HG02938 (cell line): ENCODE data around the gene RNF168.
A peak's percentile ranks its signal among the peaks of the same experiment; 100 is the strongest.
"Not testable (repeated sequence)": the region's sequence is repeated elsewhere in the genome, so short reads cannot be mapped to it uniquely, and the experiment has no call there.

ENCODE experiments used
- ATAC-seq: cut with Tn5 transposase; IDR thresholded peaks from one replicate; pipeline ENCODE4 v1.9.1; 2021; ENCODE audit warnings: mild to moderate bottlenecking, moderate library complexity; ENCODE audit not compliant: unreplicated experiment

RNF168 gene

DNA sequence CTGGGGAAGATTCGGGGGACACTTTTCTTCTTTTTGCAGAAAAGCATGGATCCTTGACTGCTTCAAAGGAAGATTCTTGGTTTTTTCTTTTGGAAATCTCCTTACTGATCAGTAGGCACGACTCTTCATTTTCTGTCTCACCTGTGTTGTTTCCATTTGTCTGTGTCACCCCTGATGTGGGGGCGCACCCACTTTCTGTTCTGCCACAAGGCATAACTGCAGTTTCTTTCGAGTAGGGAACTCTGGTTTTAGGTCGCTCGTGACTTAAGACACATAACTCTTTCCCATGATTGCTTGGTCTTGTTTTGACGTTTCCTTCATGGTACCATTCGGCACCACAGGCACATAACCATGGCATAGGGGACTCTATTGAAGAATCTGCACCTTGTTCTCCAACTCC is 31.3 kb downstream of the RNF168 start:
- no peak for ATAC-seq

GRCh38 chr3:196471551-196471950 is 32.0 kb downstream of the RNF168 start:
- ATAC-seq = no peak

- not testable (repeated sequence) for ATAC-seq
These were observed 33.4 kb downstream of the RNF168 start for GRCh38 chr3:196470182-196470581.

- ATAC-seq = no peak
These were observed 39.8 kb downstream of the RNF168 start for GRCh38 chr3:196463804-196464203.

DNA sequence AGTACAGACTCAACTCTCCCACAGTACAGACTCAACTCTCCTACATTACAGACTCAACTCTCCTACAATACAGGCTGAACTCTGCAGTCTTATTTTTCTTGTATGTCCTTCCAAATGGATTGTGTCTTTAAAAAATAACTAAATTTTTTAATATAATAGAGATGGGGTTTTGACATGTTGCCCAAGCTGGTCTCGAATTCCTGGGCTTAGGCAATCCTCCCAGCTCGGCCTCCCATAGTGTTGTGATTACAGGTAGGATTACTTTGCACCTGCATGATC is 40.2 kb downstream of the RNF168 start:
- ATAC-seq = no peak

GRCh38 chr3:196462680-196463477 is 40.7 kb downstream of the RNF168 start:
- not testable (repeated sequence) for ATAC-seq

DNA sequence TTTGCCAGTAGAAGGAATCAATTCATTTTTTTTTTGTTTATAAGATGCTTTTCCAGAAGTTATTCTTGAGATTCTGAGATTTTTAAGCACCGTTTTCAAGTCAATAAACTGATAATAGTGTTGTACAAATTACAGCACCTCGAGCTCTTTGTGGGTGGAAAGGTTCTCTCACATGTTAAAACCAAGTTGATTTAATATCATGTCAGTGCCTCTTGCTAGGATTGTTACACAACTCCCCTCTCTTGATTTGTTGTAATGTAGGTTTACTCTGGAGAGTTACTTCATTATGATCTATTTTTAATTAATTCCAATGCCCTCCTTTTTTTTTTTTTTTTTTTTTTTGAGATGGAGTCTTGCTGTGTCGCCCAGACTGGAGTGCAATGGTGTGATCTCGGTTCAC is 45.5 kb downstream of the RNF168 start:
- ATAC-seq = no peak

DNA sequence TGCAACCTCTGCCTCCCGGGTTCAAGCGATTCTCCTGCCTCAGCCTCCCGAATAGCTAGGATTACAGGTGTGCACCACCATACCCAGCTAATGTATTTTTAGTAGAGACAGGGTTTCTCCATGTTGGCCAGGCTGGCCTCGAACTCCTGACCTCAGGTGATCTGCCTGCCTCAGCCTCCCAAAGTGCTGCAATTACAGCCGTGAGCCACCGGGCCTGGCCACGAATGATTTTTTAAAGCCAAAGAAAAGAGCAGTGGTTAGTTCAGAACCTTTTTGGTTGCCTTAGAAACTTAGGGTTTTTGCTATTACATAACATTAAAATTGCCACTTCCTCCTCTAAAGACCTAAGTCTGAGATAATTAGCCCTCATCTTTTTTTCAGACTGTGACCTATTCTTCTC is 46.1 kb downstream of the RNF168 start:
- not testable (repeated sequence) for ATAC-seq

GRCh38 chr3:196454935-196455334 is 48.6 kb downstream of the RNF168 start:
- ATAC-seq = no peak

GRCh38 chr3:196445391-196445790 is 58.2 kb downstream of the RNF168 start:
- not testable (repeated sequence) for ATAC-seq

DNA sequence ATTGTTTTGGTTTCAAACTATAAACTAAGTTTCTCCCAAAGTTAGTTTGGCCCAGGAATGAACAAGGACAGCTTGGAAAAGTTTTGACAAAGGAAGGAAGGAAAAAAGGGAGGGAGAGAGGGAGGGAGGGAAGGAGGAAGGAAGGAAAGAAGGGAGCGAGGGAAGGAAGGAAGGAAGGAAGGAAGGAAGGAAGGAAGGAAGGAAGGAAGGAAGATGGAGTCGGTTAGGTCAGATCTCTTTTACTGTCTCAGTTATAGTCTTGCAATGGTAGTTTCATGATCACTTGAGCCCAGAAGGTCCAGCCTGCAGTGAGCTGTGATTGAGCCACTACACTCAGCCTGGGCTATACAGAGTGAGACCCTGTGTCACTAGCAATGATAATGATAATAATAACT is 59.1 kb downstream of the RNF168 start:
- no peak for ATAC-seq

GRCh38 chr3:196440696-196441095 is 62.9 kb downstream of the RNF168 start:
- no peak for ATAC-seq

GRCh38 chr3:196440041-196440537 is 63.5 kb downstream of the RNF168 start:
- ATAC-seq = peak; percentile 47

- peak; percentile 80 for ATAC-seq
These were observed 71.3 kb downstream of the RNF168 start, which contains the start of gene UBXN7 for GRCh38 chr3:196432137-196432879. Gene UBXN7 (minus strand): TSS chr3:196432427. CDS start chr3:196432399, 28 bp downstream.

GRCh38 chr3:196431181-196432136 is 72.1 kb downstream of the RNF168 start:
- ATAC-seq = peak; percentile 16

- no peak for ATAC-seq
These were observed 75.5 kb downstream of the RNF168 start for GRCh38 chr3:196428041-196428440.

DNA sequence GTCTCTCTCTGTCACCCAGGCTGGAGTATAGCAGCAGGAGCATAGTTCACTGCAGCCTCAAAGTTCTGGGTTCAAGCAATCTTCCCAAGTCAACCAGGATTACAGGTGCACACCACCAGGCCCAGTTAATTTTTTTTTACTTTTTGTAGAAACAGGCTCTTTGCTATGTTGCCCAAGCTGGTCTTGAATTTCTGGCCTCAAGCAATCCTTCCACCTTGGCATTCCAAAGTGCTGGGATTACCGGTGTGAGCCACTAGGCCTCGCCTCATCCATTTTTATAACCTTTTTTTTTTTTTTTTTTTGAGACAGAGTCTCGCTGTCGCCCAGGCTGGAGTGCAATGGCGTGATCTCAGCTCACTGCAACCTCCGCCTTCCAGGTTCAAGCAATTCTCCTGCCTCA is 79.1 kb downstream of the RNF168 start:
- ATAC-seq = not testable (repeated sequence)

GRCh38 chr3:196423044-196423781 is 80.4 kb downstream of the RNF168 start:
- no peak for ATAC-seq

DNA sequence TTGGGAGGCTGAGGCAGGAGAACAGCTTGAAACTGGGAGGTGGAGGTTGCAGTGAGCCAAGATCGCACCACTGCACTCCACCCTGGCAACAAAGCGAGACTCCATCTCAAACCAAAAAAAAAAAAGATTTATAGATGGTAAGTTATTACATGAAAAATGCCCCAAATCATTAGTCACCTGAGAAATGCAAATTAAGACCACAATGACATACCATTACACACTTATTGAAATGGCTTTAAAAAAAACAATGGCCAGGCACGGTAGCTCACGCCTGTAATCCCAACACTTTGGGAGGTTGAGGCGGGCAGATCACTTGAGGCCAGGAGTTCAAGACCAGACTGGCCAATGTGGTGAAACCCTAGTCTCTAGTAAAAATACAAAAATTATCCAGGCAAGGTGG is 81.9 kb downstream of the RNF168 start:
- ATAC-seq = not testable (repeated sequence)

- ATAC-seq = no peak
These were observed 84.2 kb downstream of the RNF168 start for GRCh38 chr3:196419386-196419785.
